Natural killer cell (primary cell): ENCODE results near the gene SERINC4. TPM values are rescaled to one million over a fixed set of nuclear protein-coding genes. Genes with fewer than 3 reads are reported as not detected.
"Not testable (repeated sequence)": the region's sequence is repeated elsewhere in the genome, so short reads cannot be mapped to it uniquely, and the experiment has no call there.

Source experiments
- ATAC-seq, 3 donors: fragments of 150-1000 bp in 2 of 3; fragments of 200-7000 bp in 1 of 3; cut with Tn5 transposase; 1 replicate in 1 of 3; 2 replicates in 2 of 3; pipeline ENCODE4 v1.10.0; 2021; ENCODE audit warnings: mild to moderate bottlenecking in 2 of 3, moderate library complexity in 2 of 3
- DNase-seq, 2 donors: peaks; one replicate each; pipeline versions ENCODE4 v3.0.0 to v3.0.0-alpha.2; 2013 to 2021; ENCODE audit warnings: mixed read lengths in 1 of 2
- H3K27ac ChIP-seq: one replicate; pipeline ENCODE4 v1.5.1; 2013; ENCODE audit warnings: mild to moderate bottlenecking, low read length
- H3K27me3 ChIP-seq: one replicate; pipeline ENCODE4 v1.6.1; 2013; ENCODE audit warnings: low read length; ENCODE audit not compliant: control insufficient read depth, insufficient read depth
- H3K36me3 ChIP-seq: one replicate; pipeline ENCODE4 v1.6.1; 2013; ENCODE audit warnings: low read length; ENCODE audit not compliant: control insufficient read depth, insufficient read depth
- H3K4me1 ChIP-seq: one replicate; pipeline ENCODE4 v1.6.1; 2013; ENCODE audit warnings: low read length; ENCODE audit not compliant: control insufficient read depth, insufficient read depth
- H3K4me3 ChIP-seq: one replicate; pipeline ENCODE4 v1.5.1; 2013; ENCODE audit warnings: low read length
- H3K9me3 ChIP-seq: one replicate; pipeline ENCODE4 v1.6.1; 2013; ENCODE audit warnings: low read length; ENCODE audit not compliant: control insufficient read depth, insufficient read depth
- H3K27ac Mint-ChIP-seq, 2 donors: one replicate each; pipeline ENCODE4 v1.8.0; 2022; ENCODE audit warnings: mild to moderate bottlenecking in 2 of 2, mixed read lengths in 2 of 2, moderate library complexity in 1 of 2
- H3K27me3 Mint-ChIP-seq, 2 donors: one replicate each; pipeline ENCODE4 v1.8.0; 2022; ENCODE audit warnings: low read depth in 2 of 2, mixed read lengths in 2 of 2
- H3K36me3 Mint-ChIP-seq: one replicate; pipeline ENCODE4 v1.8.0; 2022; ENCODE audit warnings: mixed read lengths
- H3K4me1 Mint-ChIP-seq, 2 donors: one replicate each; pipeline ENCODE4 v1.8.0; 2022; ENCODE audit warnings: mixed read lengths in 2 of 2
- H3K4me3 Mint-ChIP-seq: one replicate; pipeline ENCODE4 v1.8.0; 2022; ENCODE audit warnings: mild to moderate bottlenecking, moderate library complexity, mixed read lengths
- H3K9me3 Mint-ChIP-seq, 2 donors: one replicate each; pipeline ENCODE4 v1.8.0; 2022; ENCODE audit warnings: mixed read lengths in 2 of 2
- CTCF ChIP-seq: fragments of 200-600 bp; IDR thresholded peaks from one replicate; pipeline ENCODE4 v1.8.0; 2022; ENCODE audit warnings: antibody characterized with exemption
- WGBS: methylation state at CpG from one replicate; pipeline ENCODE4 v1.1.7; 2013; ENCODE audit warnings: missing lambda C conversion rate; ENCODE audit not compliant: insufficient coverage; 5-methylcytosine and 5-hydroxymethylcytosine counted together
- intact Hi-C: fragments of 100-400 bp; cut with micrococcal nuclease; formaldehyde crosslinking; loops from one replicate; pipeline ENCODE4 v1.14.2; 2022
- total RNA-seq, 4 donors: library from RNA; stranded (reverse); fragments of 120-200 nt in 1 of 4; gene quantifications; one replicate each; pipeline versions ENCODE4 v1.2.3 to v1.2.4, GENCODE V29; 2013 to 2022

The SERINC4 gene
- total RNA-seq, 3 donors from 2014 or later (not counting 1 experiment from before 2014, with no cell fraction given): 0.18 to 0.25 TPM; not detected in 1

- H3K27ac Mint-ChIP-seq: peak within 1 kb of the TSS; percentile 96 to 99
- peaks cover 25 to 40% of the 10 kb centered on the region in 2 donors for H3K4me1 Mint-ChIP-seq
- H3K9me3 Mint-ChIP-seq, H3K9me3 ChIP-seq, intact Hi-C loops, H3K36me3 ChIP-seq, H3K36me3 Mint-ChIP-seq, H3K27me3 ChIP-seq, H3K27me3 Mint-ChIP-seq: not testable (repeated sequence)
- peak; percentile 17 for TF ChIP-seq CTCF
- Histone ChIP-seq H3K4me3 (peak within 1 kb of the TSS; percentile 87), H3K27ac (peak within 1 kb of the TSS; percentile 99), H3K4me1 (peaks cover 38% of the 10 kb centered on the region)
- H3K4me3 Mint-ChIP-seq: peak within 1 kb of the TSS; percentile 93
- ATAC-seq (peak; percentile 77 to 91 (median 85)), DNase-seq (peak; percentile 89 to 90)
- under 1% methylated on average over 84 of the region's 84 CpGs for WGBS
Measured at GRCh38 chr15:43746245-43746902, 53.6 kb downstream of the SERINC4 start, which contains the start of gene PDIA3. TSS of gene PDIA3 (plus strand) at chr15:43746438. CDS start at chr15:43746540, 102 bp downstream.

Other genes with a start within 250 kb of the SERINC4 start
- 10 to 100 TPM; 28.2 to 45.9 (median 38.2) TPM for gene PPIP5K1, start 210.0 kb downstream of the SERINC4 start, total RNA-seq
- not detected for gene CKMT1B, start 206.2 kb downstream of the SERINC4 start, total RNA-seq
- 1 to 10 TPM; 1.2 to 2.2 (median 2.0) TPM for gene STRC, start 181.4 kb downstream of the SERINC4 start, total RNA-seq
- 1 to 10 TPM; 6.5 to 8.4 (median 6.8) TPM for gene CATSPER2, start 151.4 kb downstream of the SERINC4 start, total RNA-seq
- not detected for gene CKMT1A, start 106.4 kb downstream of the SERINC4 start, total RNA-seq
- gene PDIA3, start 53.8 kb downstream of the SERINC4 start, total RNA-seq: 100 to 1,000 TPM; 295 to 334 (median 312) TPM
- under 1 TPM in 2 of 3 donors, not detected in 1; 0.82 to 0.88 TPM for gene ELL3, start 23.3 kb downstream of the SERINC4 start, total RNA-seq
- gene SERF2, start 7.9 kb downstream of the SERINC4 start, total RNA-seq: 100 to 1,000 TPM; 476 to 551 (median 526) TPM
- 10 to 100 TPM; 19.8 to 29.3 (median 25.8) TPM for gene HYPK, start 379 bp upstream of the SERINC4 start, total RNA-seq
- 10 to 100 TPM; 10.2 to 13.3 (median 12.3) TPM for gene MFAP1, start 24.5 kb upstream of the SERINC4 start, total RNA-seq
- 10 to 100 TPM; 12.4 to 12.9 (median 12.8) TPM for gene WDR76, start 26.8 kb upstream of the SERINC4 start, total RNA-seq